Measurements from ENCODE around the gene MAN1B1. TPM values are rescaled to one million over a fixed set of nuclear protein-coding genes. Genes with fewer than 3 reads are reported as not detected.
"Not testable (repeated sequence)": the region's sequence is repeated elsewhere in the genome, so short reads cannot be mapped to it uniquely, and the experiment has no call there.

Gene MAN1B1
- total and polyA plus RNA-seq, 7 donors: 12.0 to 52.0 (median 28.2) TPM

- WGBS, 2 donors: 55 to 74% methylated on average over 6 of the region's 6 CpGs
- no peak for DNase-seq
- Histone ChIP-seq H3K4me3 (no peak overlapping the region), H3K36me3 (peaks cover 6 to 21% (median 10%) of the 10 kb centered on the region in 4 donors), H3K27ac (no peak overlapping the region), H3K4me1 (peaks cover 0 to 18% (median 14%) of the 10 kb centered on the region in 4 donors), H3K27me3 (no peaks in the 10 kb centered on the region), H3K9me3 (no peaks in the 10 kb centered on the region)
- TF ChIP-seq EP300 (IDR thresholded peaks at IDR 0.05): no peak
- no peak for TF ChIP-seq POLR2AphosphoS5 (IDR thresholded peaks at IDR 0.05)
- no peak for TF ChIP-seq POLR2A (IDR thresholded peaks at IDR 0.05)
- TF ChIP-seq, protein P1, sequence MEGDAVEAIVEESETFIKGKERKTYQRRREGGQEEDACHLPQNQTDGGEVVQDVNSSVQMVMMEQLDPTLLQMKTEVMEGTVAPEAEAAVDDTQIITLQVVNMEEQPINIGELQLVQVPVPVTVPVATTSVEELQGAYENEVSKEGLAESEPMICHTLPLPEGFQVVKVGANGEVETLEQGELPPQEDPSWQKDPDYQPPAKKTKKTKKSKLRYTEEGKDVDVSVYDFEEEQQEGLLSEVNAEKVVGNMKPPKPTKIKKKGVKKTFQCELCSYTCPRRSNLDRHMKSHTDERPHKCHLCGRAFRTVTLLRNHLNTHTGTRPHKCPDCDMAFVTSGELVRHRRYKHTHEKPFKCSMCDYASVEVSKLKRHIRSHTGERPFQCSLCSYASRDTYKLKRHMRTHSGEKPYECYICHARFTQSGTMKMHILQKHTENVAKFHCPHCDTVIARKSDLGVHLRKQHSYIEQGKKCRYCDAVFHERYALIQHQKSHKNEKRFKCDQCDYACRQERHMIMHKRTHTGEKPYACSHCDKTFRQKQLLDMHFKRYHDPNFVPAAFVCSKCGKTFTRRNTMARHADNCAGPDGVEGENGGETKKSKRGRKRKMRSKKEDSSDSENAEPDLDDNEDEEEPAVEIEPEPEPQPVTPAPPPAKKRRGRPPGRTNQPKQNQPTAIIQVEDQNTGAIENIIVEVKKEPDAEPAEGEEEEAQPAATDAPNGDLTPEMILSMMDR (IDR thresholded peaks at IDR 0.05): no peak
- intact Hi-C loops (cut with DNase I): no loop called here
Observed at GRCh38 chr9:137116027-137116507, 29.3 kb downstream of the MAN1B1 start.

DNA sequence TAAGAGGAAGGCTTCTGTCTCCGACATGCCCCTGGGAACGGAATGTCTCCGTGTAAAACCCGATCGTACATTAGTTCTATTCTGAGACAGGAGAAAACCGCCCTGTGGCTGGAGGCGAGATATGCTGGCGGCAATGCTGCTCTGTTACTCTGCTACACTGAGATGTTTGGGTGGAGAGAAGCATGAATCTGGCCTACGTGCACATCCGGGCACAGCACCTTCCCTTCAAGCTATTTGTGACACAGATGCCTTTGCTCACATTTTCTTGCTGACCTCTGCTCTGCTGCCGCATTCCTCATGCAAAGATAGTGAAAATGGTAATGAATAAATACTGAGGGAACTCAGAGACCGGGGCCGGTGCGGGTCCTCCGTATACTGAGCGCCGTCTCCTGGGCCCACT lies 29.9 kb downstream of the MAN1B1 start:
- H3K27ac ChIP-seq: no peak overlapping the region
- no peaks in the 10 kb centered on the region for H3K27me3 ChIP-seq
- no peaks in the 10 kb centered on the region for H3K9me3 ChIP-seq
- H3K4me3 ChIP-seq: no peak overlapping the region
- no peak for TF ChIP-seq EP300 (IDR thresholded peaks at IDR 0.05)
- TF ChIP-seq POLR2AphosphoS5 (IDR thresholded peaks at IDR 0.05): no peak
- TF ChIP-seq POLR2A (IDR thresholded peaks at IDR 0.05): no peak
- TF ChIP-seq, protein P1 (IDR thresholded peaks at IDR 0.05): no peak
- H3K36me3 ChIP-seq: peaks cover 6 to 15% (median 7%) of the 10 kb centered on the region in 4 donors
- 62 to 74% methylated on average over 17 of the region's 17 CpGs for WGBS, 2 donors
- no peak for DNase-seq
- peaks cover 0 to 18% (median 15%) of the 10 kb centered on the region in 4 donors for H3K4me1 ChIP-seq
- intact Hi-C loops (cut with DNase I): no loop called here

DNA sequence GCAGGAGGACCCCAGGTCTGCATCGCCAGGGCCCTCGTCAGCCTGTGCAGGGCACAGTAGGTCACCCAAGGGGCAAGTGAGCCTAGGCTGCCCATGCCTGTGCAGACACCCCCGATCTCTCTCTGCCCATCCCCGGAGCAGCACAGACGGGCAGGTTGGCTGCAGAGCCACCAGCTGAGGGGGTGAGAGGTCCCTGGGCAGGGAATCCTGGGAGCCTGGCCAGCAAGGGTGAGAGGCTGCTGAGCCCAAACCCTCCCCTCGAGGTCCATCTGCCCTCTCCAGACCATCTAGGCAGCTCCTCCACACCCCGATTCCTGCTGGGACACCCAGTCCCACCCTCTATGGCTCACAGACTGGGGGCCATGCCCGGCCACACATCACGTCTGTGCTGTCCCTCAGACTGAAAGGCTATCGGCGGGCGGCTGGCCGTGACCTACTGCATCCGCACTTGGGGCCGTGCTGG lies 30.5 kb downstream of the MAN1B1 start:
- DNase-seq: no peak
- Histone ChIP-seq H3K9me3 (no peaks in the 10 kb centered on the region), H3K4me3 (no peak overlapping the region), H3K27ac (no peak overlapping the region), H3K36me3 (peaks cover under 1 to 9% (median 5%) of the 10 kb centered on the region in 4 donors), H3K27me3 (no peaks in the 10 kb centered on the region), H3K4me1 (peaks cover 0 to 19% (median 16%) of the 10 kb centered on the region in 4 donors)
- intact Hi-C loops (cut with DNase I): no loop called here
- no peak for TF ChIP-seq POLR2AphosphoS5 (IDR thresholded peaks at IDR 0.05)
- no peak for TF ChIP-seq POLR2A (IDR thresholded peaks at IDR 0.05)
- TF ChIP-seq, protein P1 (IDR thresholded peaks at IDR 0.05): no peak
- no peak for TF ChIP-seq EP300 (IDR thresholded peaks at IDR 0.05)
- 69 to 86% methylated on average over 15 of the region's 15 CpGs for WGBS, 2 donors

DNA sequence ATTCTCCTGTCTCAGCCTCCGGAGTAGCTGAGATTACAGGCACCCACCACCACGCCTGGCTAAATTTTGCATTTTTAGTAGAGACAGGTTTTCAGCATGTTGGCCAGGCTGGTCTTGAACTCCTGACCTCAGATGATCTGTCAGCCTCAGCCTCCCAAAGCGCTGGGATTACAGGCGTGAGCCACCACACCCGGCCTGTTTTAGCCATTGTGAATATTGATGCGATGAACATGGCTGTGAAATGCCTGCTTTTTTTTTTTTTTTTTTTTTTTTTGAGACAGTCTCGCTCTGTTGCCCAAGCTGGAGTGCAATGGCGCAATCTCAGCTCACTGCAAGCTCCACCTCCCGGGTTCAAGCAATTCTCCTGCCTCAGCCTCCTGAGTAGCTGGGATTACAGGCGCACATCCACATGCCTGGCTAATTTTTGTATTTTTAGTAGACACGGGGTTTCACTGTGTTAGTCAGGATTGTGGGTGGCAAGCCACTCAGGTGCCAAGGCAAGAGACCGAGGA lies 31.4 kb downstream of the MAN1B1 start:
- H3K9me3 ChIP-seq; H3K36me3 ChIP-seq; H3K27me3 ChIP-seq; intact Hi-C loops (cut with DNase I); H3K4me3 ChIP-seq; DNase-seq; H3K27ac ChIP-seq: not testable (repeated sequence)
- 65 to 89% methylated on average over 12 of the region's 12 CpGs for WGBS, 2 donors
- peaks cover 0 to 18% (median 15%) of the 10 kb centered on the region in 4 donors for H3K4me1 ChIP-seq

DNA sequence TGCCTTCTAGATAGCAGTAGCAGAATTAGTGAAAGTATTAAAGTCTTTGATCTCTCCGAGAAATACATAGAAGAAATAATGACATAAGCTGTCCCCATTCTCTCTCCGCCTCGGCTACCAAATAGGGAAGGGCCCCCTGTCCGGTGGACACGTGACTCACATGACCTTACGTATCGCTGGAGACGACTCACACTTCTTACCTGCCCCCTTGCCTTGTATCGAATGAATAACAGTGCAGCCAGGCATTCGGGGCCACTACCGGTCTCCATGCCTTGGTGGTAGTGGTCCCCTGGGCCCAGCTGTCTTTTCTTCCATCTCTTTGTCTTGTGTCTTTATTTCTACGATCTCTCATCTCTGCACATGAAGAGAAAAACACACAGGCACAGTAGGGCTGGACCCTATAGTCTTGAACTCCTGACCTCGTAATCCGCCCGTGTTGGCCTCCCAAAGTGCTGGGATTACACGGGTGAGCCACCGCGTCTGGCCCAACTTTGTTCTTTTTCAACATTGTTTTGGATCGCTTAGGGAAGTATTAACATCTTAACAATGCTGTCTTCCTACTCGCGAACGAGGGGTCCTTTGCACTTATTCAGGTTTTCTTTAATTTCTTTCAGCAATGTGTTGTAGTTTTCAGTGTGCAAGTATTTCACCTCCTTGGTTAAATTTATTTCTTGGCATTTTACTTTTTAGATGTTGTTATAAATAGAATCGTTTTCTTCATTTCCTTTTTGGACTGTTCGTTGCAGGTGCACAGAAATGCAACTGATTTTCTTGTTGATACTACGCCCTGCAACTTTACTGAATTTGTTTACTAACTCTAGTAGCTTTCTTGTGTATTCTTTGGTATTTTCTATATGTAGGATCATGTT lies 35.4 kb downstream of the MAN1B1 start:
- WGBS, 2 donors: 71 to 75% methylated on average over 24 to 25 of the region's 25 CpGs
- intact Hi-C loops (cut with DNase I): not testable (repeated sequence)

GRCh38 chr9:137122796-137123467 lies 36.1 kb downstream of the MAN1B1 start:
- H3K36me3 ChIP-seq; H3K9me3 ChIP-seq; H3K4me3 ChIP-seq; H3K27ac ChIP-seq; DNase-seq; H3K27me3 ChIP-seq; intact Hi-C loops (cut with DNase I): not testable (repeated sequence)
- WGBS, 2 donors: 76 to 88% methylated on average over 16 of the region's 16 CpGs
- H3K4me1 ChIP-seq: peaks cover 0 to 15% (median 4%) of the 10 kb centered on the region in 4 donors

More for the DNA sequence above, 35.4 kb downstream of the MAN1B1 start:
- H3K4me1 ChIP-seq, H3K4me3 ChIP-seq, DNase-seq, H3K9me3 ChIP-seq, H3K27ac ChIP-seq, H3K27me3 ChIP-seq, H3K36me3 ChIP-seq: not testable (repeated sequence)

Measured in sigmoid colon (tissue), 7 donors.